Eye (tissue), 1 donor: Measurements from ENCODE around the gene HK2.
"Not testable (repeated sequence)": the region's sequence is repeated elsewhere in the genome, so short reads cannot be mapped to it uniquely, and the experiment has no call there.

Experiments
- DNase-seq: peaks from one replicate; pipeline ENCODE4 v3.0.0-alpha.2; 2015

HK2 gene

DNA sequence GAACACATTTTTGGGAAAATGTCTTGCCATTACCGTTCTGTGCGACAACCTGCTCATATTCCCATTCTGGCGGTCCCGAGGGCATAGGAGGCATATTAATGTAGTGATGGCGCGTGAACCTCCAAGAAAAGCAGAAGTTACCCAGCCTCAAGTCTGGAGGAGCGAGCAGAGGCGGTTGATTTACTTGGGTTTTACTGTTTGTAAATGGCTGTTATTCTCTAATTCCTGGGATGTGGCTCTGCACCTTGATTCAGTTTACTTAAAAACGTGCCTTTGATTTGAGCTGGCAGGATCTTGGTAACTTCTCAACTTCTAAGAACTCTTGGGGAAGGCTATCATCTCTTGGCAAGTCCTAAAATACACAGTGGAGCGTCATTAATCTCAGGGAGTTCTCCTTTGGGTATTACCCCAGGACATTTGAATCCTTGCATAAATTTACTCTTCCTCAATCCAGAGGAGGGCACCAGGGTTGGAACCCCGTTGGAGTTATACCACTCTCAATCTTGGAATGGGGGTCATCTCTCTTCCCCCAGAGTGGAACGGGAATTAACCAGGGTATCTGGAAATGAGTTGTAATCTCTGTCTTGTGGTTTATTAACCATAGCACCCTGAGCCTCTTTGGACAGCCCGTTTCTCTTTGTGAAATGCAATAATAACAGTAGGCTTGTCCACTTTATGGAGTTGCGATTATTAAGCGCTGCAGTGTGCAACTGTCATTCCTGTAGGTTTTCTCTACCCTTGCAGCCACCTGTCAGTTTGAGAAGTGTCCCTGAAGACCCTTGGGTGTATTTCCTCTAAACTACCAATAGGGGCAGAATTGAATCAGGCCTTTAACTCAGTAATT, 2.1 kb downstream of the HK2 start:
- DNase-seq = peak; percentile 81

DNA sequence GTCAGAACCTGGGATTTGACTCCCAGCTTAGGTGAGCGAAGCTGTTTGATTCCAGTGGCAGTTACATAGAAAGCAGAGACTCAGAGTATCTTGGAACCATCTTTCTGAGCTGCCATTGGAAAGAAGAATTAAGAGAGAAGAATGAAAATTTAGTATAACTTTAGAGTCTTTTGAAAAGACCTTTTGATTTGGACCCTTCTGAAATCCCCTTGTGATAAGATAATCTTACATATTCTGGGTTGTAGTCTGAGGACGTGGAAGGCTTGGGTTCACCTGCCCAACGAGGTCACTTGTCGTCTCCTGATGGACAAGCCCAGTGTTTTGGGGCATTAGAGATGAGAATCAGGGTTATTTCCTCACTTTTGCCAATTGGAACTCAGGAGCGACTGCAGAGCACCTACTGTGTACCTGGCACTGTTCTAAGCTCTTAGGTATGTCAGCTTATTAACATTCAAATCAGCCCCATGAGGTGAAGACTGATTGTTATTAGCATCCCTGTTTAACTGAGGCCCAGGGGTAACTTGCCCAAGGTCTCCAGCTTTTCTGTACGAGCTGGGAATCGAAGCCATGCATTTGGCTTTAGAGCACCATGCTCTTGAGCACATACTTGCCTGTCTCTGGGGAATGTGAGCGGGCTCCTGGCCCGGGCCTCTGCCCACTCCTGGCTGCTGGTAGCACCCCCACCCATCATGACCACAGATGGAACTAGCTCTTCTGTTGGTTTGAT, 2.9 kb downstream of the HK2 start:
- DNase-seq = no peak

DNA sequence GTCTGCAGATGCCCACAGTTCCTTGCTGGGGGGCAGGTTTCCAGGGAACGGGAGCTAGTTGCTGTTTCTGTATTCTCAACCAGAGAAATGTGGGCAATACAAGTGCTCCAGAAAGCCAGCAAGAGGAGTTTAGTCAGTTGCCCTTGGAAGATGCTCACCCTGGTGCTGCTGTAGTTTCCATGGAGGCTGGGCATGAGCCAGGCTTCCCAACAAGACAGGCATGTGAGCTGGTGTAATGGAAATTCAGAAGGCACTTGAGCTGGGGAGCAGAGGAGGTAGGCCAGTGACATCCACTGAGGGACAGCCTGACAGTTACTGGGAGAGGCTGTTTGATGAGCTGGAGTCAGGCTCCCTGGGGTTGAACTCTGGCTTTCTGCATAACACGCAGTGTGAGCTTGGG, 7.7 kb downstream of the HK2 start:
- no peak for DNase-seq

DNA sequence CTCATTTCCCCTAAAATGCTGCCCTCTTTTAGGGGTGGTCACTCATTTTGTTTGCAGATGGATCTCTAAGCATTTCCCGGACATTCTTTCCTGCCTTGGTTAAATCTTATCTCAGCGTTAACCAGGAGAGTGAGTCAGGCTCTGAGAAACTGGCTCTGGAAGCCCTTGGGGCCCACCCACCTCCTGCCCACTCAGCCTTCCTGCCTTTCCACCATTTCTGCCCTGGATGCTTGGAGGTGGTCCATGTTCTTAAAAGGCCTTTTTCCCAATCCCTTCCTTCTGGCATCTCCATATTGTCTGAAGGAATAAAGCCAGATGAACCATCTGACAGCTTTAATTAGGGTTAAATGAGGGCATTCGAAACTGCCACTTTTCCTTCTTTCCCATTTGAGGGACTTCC, 9.5 kb downstream of the HK2 start:
- no peak for DNase-seq

DNA sequence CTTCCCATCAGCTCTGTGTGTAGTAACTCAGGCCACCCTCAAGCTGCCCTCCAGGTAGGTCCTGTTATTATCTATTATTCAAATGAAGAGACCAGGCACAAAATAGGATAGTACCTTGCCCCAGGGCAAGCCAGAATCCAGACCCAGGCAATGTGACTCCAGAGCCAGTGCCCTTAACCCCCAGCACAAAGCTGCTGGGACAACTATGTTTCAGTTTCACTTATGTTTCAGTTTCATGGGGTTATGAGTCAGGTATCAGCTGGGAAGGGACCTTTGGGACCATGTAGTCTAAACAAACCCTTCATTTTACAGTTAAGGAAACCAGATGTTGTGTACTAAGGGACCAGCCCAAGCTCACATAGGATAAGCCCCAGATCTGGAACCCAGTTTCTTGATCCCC, 10.0 kb downstream of the HK2 start:
- no peak for DNase-seq

DNA sequence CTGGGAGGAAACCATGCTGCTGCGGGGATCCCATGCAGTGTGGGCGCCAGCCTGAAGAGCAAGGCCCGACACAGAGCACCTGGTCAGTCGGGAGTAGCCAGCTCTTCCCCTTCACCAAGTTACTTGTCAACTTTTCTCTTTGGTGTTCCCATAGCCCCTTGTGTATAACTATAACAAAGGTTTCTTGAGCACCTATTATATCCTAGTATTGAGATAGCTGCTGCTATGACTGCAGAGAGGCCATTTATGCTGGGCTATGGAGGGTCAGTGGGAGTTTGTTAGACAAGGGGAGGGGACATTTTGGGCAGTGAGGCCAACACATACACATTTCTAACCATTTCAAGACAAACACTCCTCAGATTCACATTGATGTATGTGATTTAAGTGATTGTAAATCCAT, 10.8 kb downstream of the HK2 start:
- no peak for DNase-seq

DNA sequence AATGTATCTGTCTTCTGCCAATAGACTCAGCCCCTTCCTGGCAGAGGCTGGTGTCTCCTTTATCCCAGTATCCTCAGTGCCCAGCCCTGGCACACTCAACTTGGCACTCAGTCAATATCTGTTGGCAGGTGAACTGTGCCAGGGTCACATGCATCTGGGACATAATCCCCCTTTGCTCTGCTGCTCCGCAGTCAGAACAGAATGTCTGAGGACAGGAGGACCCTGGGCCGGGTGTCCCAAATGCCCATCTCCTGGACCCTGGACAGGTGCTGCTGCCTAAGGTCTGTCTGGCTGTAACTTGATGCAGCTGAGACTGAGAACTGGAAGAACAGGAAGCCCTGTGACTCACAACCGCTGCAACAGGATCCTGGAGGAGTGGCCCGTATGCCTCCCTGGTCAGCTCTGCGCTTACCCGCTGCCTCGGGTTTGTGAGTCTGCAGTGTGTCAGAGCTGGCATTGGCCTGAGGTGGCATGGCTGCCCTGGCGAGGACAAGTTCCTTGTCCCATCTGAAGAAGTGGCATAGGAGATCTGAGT, 11.4 kb downstream of the HK2 start:
- peak; percentile 34 for DNase-seq

DNA sequence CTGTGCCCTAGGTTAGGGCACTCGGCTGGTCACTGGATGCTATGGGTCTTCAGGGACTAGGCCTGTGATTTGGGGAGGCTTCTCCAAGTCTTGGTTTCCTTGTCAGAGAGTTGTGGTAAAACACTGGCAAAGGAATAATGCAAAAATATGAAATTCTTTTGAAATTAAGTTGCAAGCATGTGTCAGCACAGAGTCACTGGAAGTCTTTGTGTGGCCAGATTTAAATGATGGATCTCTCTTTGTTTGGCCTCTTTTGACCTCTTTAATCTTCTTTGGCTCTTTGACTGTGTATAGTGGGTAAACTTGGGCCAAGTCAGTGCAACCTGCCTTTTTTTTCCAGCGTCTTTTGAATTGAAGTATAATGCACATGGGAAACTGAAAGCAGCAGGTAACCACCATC, 12.1 kb downstream of the HK2 start:
- DNase-seq = no peak

DNA sequence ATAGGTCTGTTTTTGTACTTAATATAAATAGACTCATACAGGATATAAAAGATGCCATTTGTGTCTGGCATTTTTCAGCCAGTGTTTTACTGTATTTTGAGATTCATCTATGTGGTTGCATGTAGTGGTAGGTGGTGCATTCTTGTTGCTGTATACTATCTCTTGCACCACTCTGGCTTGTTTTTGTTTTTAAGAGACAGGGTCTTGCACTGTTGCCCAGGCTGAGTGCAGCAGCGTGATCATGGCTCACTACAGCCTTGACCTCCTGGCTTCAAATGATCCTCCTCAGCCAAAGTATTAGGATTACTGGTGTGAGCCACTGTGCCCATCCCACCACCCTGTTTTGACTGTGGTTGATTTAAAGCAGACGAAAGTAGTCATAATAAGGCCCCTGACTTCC, 12.6 kb downstream of the HK2 start:
- no peak for DNase-seq

DNA sequence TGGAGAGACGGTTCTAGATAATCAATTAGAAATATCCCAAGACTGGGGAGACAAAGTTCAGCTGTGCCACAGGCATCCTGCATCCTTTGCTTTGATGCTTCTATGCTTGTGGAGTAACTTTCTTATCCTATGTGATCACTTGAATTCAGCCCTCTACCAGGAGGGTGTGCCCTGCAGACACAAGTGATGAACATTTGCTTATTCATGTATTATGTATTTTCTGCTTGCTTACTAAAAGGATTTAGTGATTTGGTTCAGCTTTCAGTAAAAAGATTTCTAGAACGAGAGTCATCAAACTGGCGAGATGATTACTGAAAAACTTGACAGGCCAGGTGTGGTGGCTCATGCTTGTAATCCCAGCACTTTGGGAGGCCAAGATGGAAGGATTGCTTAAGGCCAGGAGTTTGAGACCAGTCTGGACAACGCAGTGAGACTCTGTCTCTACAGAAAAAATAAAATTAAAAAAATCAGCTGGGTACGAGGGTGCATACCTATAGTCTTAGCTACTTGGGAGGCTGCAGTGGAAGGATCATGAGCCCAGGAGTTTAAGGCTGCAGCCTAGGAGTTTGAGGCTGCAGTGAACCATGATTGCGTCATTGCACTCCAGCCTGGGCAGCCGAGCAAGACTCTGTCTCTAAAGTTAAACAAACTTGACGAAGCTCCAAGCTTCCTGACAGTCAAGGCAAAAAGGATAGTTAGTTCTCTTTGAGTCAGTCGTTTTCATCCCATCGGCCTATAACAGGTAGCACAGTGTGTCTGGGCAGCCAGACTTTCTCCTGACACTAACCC, 13.3 kb downstream of the HK2 start:
- no peak for DNase-seq

DNA sequence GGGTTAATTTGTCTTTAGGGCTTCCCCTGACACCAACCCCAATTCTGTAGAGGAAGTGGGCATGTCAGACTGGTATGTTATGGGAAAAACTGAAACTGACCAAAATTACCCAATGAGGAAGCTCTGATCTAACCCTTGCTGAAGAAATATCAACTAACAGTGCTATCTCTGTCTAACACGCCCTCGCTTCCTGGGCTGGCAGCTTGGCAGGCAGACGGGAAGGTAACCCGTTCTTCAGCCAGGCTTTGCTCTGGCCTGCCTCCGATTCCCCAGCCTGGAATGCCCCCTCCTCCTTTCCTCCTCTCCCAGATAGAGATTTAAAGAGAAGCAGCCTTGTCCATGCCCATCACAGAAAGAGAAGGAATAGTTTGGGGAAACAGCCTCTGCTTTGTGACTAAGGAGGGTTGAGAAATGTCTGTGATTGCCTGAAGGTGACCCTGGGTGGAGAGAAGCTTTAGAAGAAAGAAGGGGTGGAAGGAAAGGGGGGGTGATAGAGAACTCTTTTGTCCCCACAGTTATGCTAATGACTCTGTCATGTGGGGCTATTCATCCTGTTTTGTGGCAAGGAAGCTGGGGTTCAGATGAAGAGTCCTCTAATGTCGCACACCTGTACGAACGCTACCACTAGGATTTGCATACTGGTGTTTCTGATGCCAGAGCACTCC, 15.4 kb downstream of the HK2 start:
- no peak for DNase-seq

DNA sequence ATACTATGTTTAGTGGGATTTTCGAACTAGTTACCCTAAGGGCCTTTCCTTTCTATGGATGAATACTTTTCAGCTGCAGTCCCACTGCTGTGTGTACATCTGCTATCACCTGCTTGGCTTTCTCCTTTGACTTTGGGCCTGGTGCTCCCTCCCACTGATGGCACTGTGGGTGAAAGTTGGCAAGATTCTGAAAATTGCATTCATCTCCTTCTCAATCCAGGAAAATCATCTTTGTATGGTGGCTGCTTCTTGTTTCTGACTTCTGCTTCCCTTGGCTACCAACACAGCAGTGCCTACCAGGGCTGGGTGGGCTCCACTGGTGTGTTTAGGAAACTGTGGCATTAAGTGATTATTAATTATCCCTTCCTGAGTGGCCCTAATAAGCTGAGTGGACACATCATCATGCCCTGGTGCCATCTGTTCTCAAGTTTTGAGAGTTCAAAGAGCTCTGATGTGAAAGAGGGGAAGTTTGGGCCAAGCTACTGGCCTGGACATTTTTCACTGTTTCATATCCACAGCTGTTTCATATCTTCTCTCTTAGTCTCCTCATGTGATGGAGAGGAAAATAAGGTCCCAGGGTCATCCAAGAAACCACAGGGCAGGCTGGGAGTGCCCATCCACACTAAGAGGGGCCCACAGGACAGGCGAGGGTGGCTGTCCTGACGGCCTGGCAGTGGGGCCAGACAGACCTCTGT, 16.7 kb downstream of the HK2 start:
- no peak for DNase-seq

DNA sequence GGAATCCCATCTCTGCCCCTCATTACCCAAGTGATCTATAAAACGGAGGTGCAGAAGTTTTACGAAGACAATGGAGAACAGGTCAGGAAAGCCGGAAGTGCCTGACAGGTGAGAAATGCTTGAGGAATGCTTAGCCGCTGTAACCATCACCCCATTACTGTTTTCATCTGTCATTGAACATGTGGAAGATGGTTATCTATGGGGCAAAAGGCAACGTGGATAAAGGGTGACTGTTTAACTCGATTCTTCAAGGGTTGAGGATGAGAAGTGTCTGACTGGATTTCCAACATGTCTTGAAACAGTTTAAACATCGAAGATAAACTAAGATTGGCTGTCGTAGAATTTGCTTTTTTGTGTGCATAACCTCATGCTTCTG, 17.3 kb downstream of the HK2 start:
- no peak for DNase-seq

DNA sequence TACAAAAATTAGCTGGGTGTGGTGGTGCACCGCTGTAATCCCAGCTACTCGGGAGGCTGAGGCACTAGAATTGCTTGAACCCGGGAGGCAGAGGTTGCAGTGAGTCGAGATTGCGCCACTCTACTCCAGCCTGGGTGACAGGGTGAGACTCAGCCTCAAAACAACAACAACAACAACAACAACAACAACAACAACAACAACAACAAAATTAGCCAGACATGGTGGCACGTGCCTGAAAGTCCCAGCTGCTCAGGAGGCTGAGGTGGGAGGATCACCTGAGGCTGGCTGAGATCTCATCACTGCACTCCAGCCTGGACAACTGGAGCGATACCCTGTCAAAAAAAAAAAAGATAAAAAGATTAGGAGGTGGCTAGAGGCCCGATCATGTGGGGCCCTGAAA, 19.4 kb downstream of the HK2 start:
- not testable (repeated sequence) for DNase-seq

DNA sequence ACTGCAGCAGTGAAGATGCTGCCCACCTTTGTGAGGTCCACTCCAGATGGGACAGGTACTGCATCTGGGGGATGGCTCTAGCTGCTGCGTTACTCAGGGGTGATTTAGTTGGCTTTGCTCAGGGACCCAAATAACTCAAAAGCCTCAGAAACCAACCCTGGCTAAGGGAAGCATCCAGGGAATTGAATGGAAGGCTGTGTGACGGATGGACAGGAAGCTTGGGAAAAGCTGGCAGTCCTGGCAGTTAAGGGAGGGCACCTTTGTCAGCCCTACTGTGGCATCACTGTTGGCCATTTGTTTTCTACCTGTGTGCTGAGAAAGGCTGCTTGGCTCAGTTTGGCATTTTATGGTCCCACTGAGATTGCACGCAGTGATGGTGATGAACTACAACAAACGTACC, 20.5 kb downstream of the HK2 start:
- no peak for DNase-seq

DNA sequence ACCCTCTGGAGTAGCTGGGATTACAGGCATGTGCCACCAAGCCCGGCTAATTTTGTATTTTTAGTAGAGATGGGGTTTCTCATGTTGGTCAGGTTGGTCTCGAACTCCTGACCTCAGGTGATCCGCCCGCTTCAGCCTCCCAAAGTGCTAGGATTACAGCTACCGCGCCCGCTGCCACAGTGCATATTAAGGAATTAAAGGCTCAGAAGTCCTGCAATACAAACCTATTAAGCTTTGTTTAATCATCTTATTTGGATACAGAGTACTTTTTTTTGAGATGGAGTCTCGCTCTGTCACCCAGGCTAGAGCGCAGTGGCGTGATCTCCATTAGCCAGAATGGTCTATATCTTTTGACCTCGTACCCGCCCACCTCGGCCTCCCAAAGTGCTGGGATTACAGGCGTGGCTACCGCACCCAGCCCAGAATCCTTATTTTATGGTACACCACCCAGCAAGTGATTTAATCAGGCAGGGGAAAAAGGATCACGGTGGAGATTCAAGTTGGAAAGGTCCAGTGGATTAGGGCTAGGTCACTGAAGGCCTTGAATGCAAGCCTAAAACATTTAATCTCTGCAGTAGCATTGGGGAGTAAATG, 21.3 kb downstream of the HK2 start:
- not testable (repeated sequence) for DNase-seq

DNA sequence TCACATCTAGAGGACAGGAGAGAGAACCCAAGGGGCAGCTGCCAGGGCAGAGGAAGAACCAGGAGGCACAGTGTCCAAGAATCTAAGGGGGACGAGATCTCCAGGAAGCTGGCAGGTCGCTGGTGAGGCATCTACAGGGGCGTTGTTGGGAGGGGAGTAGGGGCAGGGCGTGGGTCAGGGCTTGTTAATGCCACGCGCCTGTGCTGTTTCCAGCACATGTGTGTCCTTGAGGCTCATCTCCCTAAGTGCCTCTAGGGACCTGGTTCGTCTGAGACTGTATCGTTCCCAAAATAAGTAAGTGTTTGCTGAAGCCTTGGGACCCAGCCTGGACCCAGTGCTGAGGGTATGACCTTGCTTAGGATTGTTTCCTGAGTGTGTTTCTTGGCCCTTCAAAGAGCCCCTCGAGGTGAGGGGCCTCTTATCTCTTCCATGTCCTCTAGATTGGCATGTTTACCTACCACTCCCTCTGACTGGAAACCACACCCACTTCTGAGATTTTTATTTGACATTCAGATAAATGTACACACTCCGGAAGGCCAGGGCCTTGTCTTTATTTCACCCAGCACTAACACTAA, 22.2 kb downstream of the HK2 start:
- no peak for DNase-seq

DNA sequence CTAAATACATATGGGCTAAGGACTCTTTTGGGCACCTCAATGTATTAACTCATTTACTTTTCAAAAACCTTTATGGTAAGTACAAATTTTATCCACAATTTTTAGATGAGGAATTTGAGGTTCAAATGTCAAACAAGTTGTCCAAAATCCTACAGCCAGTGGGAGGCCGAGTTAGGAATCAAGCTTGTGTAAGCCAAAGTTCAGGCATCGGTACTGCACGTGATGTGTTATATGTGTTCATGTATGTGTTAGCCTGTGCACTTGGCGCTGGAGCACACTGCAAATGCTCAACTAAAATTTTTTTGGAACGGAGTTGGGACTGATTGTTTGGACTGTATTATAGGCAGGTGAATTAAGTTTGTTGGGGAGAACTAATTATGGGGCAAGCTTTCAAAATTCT, 22.7 kb downstream of the HK2 start:
- DNase-seq = no peak

DNA sequence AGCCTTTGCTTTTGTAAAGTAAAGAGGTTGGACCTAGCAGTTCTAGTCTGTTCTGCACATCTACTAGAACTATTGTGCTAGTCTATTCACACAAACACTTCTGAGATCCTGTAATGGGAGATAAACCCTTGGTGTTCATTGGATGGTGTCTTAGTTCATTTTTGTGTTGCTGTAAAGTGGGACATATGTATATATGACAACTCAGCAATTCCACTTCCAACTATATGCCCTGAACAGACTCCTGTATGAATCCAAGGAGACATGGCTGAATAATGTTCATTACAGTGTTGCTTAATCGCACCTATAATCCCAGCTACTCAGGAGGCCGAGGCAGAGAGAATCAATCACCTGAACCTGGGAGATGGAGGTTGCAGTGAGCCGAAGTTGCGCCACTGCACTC, 23.3 kb downstream of the HK2 start:
- DNase-seq = no peak

DNA sequence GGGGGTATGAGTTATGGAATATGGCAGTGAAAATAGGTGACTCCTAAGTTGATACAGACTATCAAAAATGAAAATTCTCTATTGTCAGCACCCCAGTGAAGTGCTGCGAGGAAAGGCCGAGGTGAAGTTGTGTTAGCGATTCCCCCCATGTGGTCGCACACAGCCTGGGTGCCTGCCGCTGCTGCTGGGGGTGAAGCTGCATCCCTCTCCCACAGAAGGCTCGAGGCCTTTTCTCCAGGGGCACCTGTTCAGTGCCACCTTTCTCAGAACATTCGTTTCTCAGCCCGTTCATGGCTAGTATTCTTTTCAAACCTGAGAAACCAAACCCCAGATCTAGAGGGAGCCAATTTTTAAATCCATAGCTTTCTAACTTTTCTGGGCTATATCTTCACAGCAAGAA, 23.8 kb downstream of the HK2 start:
- DNase-seq = no peak

DNA sequence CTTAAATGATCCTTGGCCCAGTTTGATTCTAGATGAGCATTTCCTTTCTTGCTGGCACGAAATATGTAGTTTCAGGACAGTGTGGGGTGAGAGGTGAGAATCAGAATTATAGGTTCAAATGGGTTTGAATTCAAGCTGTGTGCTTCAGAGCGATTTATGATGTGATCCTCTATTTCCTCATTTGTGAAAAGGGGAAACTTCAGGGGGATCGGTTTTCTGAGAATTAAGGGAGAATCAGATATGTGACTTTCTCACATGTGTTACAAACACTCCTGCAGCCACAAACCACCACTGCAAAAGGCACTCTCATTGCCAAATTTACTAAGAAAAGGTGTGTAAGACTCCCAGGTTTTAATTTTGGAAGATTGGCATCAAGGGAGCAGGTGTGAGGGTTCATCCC, 24.4 kb downstream of the HK2 start:
- DNase-seq = no peak

DNA sequence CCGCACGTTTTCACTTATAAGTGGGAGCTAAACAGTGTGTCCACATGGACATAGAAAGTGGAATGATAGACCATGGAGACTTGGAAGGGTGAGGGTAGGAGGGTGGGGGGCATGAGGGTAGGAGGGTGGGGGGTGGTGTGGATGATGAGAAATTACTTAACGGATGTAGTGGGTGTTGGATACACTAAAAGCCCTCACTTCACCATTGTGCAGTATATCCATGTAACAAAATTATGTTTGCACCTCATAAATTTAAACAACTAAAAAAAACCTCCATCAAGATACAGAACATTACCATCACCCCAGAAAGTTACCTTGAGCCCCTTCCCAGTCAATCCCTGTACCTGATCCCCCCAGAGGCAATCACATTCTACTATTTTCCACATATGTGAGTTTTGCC, 26.2 kb downstream of the HK2 start:
- no peak for DNase-seq
